Bladder microvascular endothelial cell (primary cell): Measurements from ENCODE around the gene SAMSN1. TPM values are rescaled to one million over a fixed set of nuclear protein-coding genes. Genes with fewer than 3 reads are reported as not detected.

ENCODE experiments used
- total RNA-seq: library from RNA; depleted of rRNA; stranded (reverse); fragments of >200 nt; gene quantifications from 2 replicates; pipeline ENCODE4 v1.2.3, GENCODE V29; 2014

The SAMSN1 gene
- 0.16 and 0.25 TPM in 2 replicates for total RNA-seq

GRCh38 chr21:14545906-14546480 lies at the start of gene SAMSN1:
TSS of gene SAMSN1 (minus strand) at chr21:14546315. CDS start at chr21:14546261, 54 bp downstream.

Other genes with a start within 250 kb of the SAMSN1 start
- 23.0 and 46.6 TPM in 2 replicates for gene HSPA13, start 163.2 kb downstream of the SAMSN1 start, total RNA-seq